ENCODE results near the gene DUSP1. TPM values are rescaled to one million over a fixed set of nuclear protein-coding genes. Genes with fewer than 3 reads are reported as not detected.
A peak's percentile ranks its signal among the peaks of the same experiment; 100 is the strongest.

Gene DUSP1
- total and polyA plus RNA-seq, 9 of the 15 experiments (the other 6 are each of a cell fraction or from before 2014, with no cell fraction given), result 2.1 to 14.2 (median 8.5) TPM

GRCh38 chr5:172816925-172817562 lies 46.0 kb upstream of the DUSP1 start (continued):
- TF ChIP-seq NFYB (IDR thresholded peaks at IDR 0.05; ENCODE audit: extremely low read depth, insufficient read length) (peak; percentile 43), NFIX (CRISPR knock-in tag; IDR thresholded peaks at IDR 0.05; ENCODE audit: low read depth) (no peak), KLF10 (CRISPR knock-in tag; IDR thresholded peaks at IDR 0.05) (no peak), ZNF324 (CRISPR knock-in tag; IDR thresholded peaks at IDR 0.05) (no peak), POLR2B (IDR thresholded peaks at IDR 0.05; ENCODE audit: low read depth, partially characterized antibody) (no peak), JUND (IDR thresholded peaks at IDR 0.05; ENCODE audit: borderline replicate concordance, low read depth, low read length) (peak; percentile 94), JUND (tag; IDR thresholded peaks at IDR 0.05; ENCODE audit: borderline replicate concordance, low read depth, low read length) (peak; percentile 93; the same call in 2 of the 3 replicates), ZNF212 (CRISPR knock-in tag; IDR thresholded peaks at IDR 0.05) (no peak), DMBX1 (CRISPR knock-in tag; IDR thresholded peaks at IDR 0.05; ENCODE audit: borderline replicate concordance) (no peak), SREBF1 (IDR thresholded peaks at IDR 0.05; ENCODE audit: borderline replicate concordance, low read depth, low read length) (no peak), CTBP1 (IDR thresholded peaks at IDR 0.05; ENCODE audit: borderline replicate concordance) (0 out of 2 replicates have a peak, but pooled peaks have one; percentile 50), CCAR2 (IDR thresholded peaks at IDR 0.05; ENCODE audit: low read depth, low read length) (no peak), ZNF707 (CRISPR knock-in tag; conservative IDR thresholded peaks at IDR 0.05) (no peak), ZBED1 (IDR thresholded peaks at IDR 0.05) (no peak), SREBF2 (CRISPR knock-in tag; IDR thresholded peaks at IDR 0.05) (no peak), ZNF24 (IDR thresholded peaks at IDR 0.05) (no peak), TSHZ1 (CRISPR knock-in tag; IDR thresholded peaks at IDR 0.05) (no peak), ZNF140 (CRISPR knock-in tag; IDR thresholded peaks at IDR 0.05) (no peak), DNMT1 (IDR thresholded peaks at IDR 0.05) (no peak), ZNF23 (CRISPR knock-in tag; IDR thresholded peaks at IDR 0.05) (no peak), ZC3H11A (IDR thresholded peaks at IDR 0.05; ENCODE audit: low read depth, low read length) (no peak), DDX20 (tag; IDR thresholded peaks at IDR 0.05; ENCODE audit: low read depth) (no peak), PML (IDR thresholded peaks at IDR 0.05; ENCODE audit: low read length) (no peak), ERF (CRISPR knock-in tag; IDR thresholded peaks at IDR 0.05) (no peak), MED1 (CRISPR knock-in tag; IDR thresholded peaks at IDR 0.05; ENCODE audit: borderline replicate concordance) (no peak), ZNF354B (CRISPR knock-in tag; IDR thresholded peaks at IDR 0.05) (no peak), MXD1 (CRISPR knock-in tag; IDR thresholded peaks at IDR 0.05; ENCODE audit: borderline replicate concordance, poor library complexity, severe bottlenecking) (no peak)
- TF ChIP-seq, protein P1, sequence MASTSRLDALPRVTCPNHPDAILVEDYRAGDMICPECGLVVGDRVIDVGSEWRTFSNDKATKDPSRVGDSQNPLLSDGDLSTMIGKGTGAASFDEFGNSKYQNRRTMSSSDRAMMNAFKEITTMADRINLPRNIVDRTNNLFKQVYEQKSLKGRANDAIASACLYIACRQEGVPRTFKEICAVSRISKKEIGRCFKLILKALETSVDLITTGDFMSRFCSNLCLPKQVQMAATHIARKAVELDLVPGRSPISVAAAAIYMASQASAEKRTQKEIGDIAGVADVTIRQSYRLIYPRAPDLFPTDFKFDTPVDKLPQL (IDR thresholded peaks at IDR 0.05; ENCODE audit: extremely low read depth, insufficient read length), result no peak
